Measurements from ENCODE around the gene USE1.

The USE1 gene

DNA sequence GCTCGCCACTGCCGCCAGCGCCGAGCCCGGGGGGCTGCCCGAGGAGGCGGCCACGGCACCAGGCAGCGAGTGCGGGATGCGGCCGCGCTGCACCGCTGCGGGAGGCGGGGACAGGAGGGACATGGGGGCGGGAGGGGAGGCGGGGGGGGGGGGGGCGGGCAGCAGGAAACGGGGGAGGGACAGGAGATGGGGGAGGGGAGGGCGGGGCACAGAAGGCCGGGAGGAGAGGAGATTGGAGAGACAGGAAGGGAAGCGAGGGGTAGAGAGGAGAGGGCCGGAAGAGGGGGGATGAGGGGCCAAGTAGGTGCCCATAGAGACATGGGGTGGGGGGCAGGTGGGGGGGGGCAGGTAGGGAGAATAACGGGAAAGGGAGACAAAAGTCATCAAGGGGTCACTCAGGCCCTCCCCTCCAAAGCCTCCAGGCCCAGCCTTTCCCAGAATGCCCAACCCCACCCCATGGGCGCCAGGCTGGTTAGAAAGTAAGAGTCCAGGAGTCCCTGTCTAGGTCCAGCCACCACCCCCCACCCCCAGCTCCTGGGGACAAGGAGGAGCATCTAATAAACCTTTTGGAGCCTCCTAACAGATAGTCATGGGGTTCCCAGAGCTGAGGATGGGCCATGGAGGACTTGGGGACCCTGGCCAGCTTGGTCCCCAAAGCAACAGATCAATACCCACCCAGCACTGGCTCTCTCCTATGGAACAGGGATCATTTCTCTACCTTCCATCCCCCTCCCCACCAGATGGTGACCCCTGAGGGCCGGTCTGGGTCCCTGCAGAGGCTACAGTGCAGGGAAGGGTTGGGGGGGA, 21.0 kb downstream of the USE1 start:
- Histone ChIP-seq H3K27ac (peak overlapping the region; percentile 68), H3K4me3 (IDR thresholded peaks at IDR 0.05; ENCODE audit: insufficient read depth, low read depth, low read length) (no peak overlapping the region), H2AFZ (ENCODE audit: low read depth) (peak overlapping the region; percentile 73; the same call in 1 of the 2 replicates), H3K27me3 (ENCODE audit: insufficient read depth, low read depth) (no peaks in the 10 kb centered on the region), H3K4me1 (ENCODE audit: low read depth, poor library complexity, severe bottlenecking) (peaks cover 15% of the 10 kb centered on the region), H4K20me1 (ENCODE audit: insufficient read depth) (no peaks in the 10 kb centered on the region), H3K79me2 (ENCODE audit: insufficient read depth, low read depth) (peaks cover 19% of the 10 kb centered on the region), H3K36me3 (ENCODE audit: insufficient read depth) (no peaks in the 10 kb centered on the region), H3K4me2 (peak overlapping the region; percentile 99; the same call in 1 of the 2 replicates), H3K9ac (peak overlapping the region; percentile 74)
- TF ChIP-seq, protein P1, sequence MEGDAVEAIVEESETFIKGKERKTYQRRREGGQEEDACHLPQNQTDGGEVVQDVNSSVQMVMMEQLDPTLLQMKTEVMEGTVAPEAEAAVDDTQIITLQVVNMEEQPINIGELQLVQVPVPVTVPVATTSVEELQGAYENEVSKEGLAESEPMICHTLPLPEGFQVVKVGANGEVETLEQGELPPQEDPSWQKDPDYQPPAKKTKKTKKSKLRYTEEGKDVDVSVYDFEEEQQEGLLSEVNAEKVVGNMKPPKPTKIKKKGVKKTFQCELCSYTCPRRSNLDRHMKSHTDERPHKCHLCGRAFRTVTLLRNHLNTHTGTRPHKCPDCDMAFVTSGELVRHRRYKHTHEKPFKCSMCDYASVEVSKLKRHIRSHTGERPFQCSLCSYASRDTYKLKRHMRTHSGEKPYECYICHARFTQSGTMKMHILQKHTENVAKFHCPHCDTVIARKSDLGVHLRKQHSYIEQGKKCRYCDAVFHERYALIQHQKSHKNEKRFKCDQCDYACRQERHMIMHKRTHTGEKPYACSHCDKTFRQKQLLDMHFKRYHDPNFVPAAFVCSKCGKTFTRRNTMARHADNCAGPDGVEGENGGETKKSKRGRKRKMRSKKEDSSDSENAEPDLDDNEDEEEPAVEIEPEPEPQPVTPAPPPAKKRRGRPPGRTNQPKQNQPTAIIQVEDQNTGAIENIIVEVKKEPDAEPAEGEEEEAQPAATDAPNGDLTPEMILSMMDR (conservative IDR thresholded peaks at IDR 0.05; ENCODE audit: low read depth, low read length): no peak

DNA sequence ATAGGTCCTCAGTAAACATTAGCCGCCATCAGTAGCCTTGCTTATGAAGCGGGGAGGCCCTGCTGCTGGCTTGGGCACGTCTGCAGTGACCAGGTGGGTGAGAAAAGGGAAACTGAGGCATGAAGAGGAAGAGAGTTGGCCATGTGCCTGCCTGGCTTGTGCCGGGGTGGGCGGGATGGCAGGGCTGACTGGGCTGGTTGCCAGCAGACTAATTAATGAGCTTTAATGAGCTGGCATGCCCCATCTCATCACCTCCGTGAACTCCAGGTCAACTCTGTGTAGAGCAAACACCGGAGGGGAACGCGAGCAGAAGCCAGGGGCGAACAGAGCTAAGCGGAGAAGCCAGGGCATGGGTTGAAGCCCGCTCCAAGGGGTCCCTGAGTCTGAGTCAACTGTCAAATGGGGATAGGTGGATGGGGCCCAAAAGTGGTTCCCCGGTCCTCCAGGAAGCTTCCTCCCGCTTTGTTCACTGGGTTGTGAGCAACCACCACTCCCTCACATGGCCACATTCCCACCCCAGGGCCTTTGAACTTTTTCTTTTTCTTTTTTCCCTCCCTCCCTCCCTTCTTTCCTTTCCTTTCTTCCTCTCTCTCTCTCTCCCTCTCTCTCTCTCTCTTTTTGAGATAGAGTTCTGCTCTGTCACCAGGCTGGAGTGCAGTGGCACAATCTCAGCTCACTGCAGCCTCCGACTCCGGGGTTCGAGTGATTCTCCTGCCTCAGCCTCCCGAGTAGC, 21.8 kb downstream of the USE1 start:
- no peaks in the 10 kb centered on the region for H3K27me3 ChIP-seq (ENCODE audit: insufficient read depth, low read depth)
- H3K27ac ChIP-seq: no peak overlapping the region
- H4K20me1 ChIP-seq (ENCODE audit: insufficient read depth): no peaks in the 10 kb centered on the region
- H3K79me2 ChIP-seq (ENCODE audit: insufficient read depth, low read depth): peaks cover 19% of the 10 kb centered on the region
- TF ChIP-seq, protein P1 (conservative IDR thresholded peaks at IDR 0.05; ENCODE audit: low read depth, low read length): no peak
- H3K4me1 ChIP-seq (ENCODE audit: low read depth, poor library complexity, severe bottlenecking): peaks cover 15% of the 10 kb centered on the region
- H3K9ac ChIP-seq: no peak overlapping the region
- no peak overlapping the region for H3K4me2 ChIP-seq
- no peak overlapping the region for H2AFZ ChIP-seq (ENCODE audit: low read depth)
- H3K36me3 ChIP-seq (ENCODE audit: insufficient read depth): no peaks in the 10 kb centered on the region
- no peak overlapping the region for H3K4me3 ChIP-seq (IDR thresholded peaks at IDR 0.05; ENCODE audit: insufficient read depth, low read depth, low read length)

DNA sequence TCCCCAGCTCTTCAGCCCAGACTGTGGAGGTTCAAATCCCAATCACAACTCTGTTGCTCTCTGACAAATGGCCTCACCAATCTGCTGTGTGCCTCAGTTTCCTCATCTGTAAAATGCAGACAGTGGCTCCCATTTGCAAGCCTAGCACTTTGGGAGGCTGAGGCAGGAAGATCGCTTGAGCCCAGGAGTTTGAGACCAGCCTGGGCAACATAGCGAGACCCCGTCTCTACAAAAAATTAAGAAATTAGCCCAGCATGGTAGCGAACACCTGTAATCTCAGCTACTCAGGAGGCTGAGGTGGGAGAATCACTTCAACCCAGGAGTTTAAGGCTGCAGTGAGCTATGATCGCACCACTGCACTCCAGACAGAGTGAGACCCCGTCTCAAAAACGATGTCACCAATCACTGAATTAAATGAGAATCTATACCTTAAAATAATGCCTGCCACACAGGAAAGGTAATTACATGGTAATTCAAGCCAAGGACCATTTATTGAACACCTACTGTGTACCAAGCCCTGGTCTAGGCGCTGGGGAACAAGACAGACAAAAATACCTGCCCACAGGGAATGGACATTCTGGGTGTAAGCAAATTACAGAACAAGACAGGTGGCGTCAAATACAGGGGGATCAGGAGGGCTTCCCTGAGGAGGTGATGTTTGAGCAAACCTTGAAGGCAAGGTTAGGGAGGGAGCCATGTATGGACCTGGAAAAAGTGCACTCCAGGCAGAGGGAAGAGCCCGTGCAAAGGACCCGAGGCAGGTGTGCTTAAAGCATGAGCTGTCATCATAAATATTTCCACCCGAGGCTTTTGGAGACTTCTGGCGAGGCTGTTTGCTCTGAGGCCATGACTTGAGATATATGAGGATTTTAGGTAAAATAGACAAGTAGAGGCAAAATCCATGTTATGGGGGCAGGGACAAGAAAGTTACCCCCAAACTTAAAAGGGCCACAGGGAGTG, 22.9 kb downstream of the USE1 start:
- Histone ChIP-seq H3K4me3 (IDR thresholded peaks at IDR 0.05; ENCODE audit: insufficient read depth, low read depth, low read length) (no peak overlapping the region), H2AFZ (ENCODE audit: low read depth) (no peak overlapping the region), H3K27me3 (ENCODE audit: insufficient read depth, low read depth) (no peaks in the 10 kb centered on the region), H4K20me1 (ENCODE audit: insufficient read depth) (no peaks in the 10 kb centered on the region), H3K4me1 (ENCODE audit: low read depth, poor library complexity, severe bottlenecking) (peaks cover 15% of the 10 kb centered on the region), H3K27ac (no peak overlapping the region), H3K9ac (no peak overlapping the region), H3K79me2 (ENCODE audit: insufficient read depth, low read depth) (peaks cover 19% of the 10 kb centered on the region), H3K4me2 (no peak overlapping the region), H3K36me3 (ENCODE audit: insufficient read depth) (no peaks in the 10 kb centered on the region)
- TF ChIP-seq, protein P1 (conservative IDR thresholded peaks at IDR 0.05; ENCODE audit: low read depth, low read length): no peak

DNA sequence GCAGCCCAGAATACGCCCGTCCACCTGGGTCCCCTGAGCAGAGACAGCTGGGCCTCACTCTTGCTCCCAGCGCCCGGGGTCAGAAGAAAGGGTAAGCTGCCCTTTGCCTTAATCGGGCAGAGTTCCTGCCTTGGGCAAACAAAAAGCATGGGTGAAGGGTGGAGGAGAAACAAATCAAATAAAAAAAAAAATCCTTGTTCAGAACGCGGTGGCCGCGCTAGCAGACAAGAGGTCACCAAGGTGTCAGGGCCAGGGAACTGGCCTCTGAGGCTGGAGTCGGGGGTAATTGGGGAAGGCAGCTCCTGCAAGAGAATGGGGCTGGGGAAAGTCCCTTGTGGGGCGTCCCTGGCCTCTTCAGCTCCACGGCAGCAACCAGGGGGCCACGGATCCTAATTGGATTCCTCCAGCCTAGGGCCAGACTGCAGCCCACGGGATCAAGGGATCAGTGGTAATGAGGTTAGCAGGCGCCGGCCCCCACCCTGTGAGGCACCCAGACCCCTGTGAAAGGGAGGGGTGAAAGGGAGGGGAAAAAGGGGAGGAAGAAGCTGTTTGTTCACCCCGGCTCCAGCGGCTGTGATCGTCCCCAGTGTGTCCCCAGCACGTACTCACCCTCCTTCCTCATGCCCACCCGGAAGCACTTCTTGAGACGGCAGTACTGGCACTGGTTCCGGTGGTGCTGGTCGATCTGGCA, 25.1 kb downstream of the USE1 start:
- Histone ChIP-seq H3K9ac (no peak overlapping the region), H3K27me3 (ENCODE audit: insufficient read depth, low read depth) (no peaks in the 10 kb centered on the region), H4K20me1 (ENCODE audit: insufficient read depth) (no peaks in the 10 kb centered on the region), H3K4me3 (IDR thresholded peaks at IDR 0.05; ENCODE audit: insufficient read depth, low read depth, low read length) (no peak overlapping the region), H3K4me1 (ENCODE audit: low read depth, poor library complexity, severe bottlenecking) (peaks cover 5% of the 10 kb centered on the region), H3K4me2 (no peak overlapping the region), H3K36me3 (ENCODE audit: insufficient read depth) (no peaks in the 10 kb centered on the region), H3K27ac (no peak overlapping the region), H3K79me2 (ENCODE audit: insufficient read depth, low read depth) (no peaks in the 10 kb centered on the region), H2AFZ (ENCODE audit: low read depth) (no peak overlapping the region)
- TF ChIP-seq, protein P1 (conservative IDR thresholded peaks at IDR 0.05; ENCODE audit: low read depth, low read length): no peak

Measured in KMS-11 (cell line).